Measurements from ENCODE around the gene IRF4.

IRF4 gene

DNA sequence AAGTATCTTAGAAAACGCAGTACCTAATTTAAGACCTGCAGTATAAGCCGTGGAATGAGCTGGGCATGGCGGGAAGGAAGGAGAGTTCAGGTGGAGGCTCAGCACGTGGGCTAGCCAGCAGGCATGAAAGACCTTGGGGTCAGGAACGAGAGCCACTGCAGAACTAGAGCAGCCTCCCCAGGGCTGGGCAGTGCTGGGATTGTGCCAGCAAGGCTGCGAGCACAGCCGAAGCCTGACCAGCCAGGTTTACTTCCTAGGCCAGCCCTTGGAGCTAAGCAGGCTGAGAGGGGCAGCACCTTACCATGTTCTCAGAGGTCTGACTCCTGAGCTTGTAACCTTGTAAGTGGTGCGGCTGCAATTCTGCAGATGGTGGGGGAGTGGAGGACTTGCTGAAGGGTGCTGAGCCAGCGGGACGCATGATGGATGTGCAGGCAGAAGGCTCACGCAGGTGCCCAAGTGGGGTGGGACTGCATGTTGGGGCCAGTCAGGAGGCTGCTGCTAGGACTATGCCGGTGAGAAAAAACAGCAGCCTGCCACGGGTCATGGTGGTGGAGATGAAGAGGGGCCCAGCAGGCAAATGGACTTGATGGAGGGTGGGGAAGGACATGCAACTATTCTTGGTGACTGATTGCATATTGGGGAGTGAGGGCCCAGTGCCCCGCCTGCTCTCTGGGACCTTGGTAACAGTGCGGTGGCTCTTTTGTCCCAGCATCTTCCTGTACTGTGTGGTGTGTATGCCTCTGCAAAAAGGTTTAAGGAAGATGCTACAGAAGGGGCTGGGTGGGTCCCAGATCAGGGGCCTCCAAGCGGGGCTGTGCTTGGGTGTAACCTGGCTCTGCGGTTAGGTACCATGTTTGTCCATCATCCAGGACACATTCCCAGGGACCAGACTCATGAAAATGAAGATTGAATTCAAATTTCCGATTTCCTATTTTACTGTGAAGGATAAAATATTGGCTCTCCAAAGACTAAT, 37.6 kb upstream of the IRF4 start:
- DNase-seq (ENCODE audit: low read depth) = no peak

DNA sequence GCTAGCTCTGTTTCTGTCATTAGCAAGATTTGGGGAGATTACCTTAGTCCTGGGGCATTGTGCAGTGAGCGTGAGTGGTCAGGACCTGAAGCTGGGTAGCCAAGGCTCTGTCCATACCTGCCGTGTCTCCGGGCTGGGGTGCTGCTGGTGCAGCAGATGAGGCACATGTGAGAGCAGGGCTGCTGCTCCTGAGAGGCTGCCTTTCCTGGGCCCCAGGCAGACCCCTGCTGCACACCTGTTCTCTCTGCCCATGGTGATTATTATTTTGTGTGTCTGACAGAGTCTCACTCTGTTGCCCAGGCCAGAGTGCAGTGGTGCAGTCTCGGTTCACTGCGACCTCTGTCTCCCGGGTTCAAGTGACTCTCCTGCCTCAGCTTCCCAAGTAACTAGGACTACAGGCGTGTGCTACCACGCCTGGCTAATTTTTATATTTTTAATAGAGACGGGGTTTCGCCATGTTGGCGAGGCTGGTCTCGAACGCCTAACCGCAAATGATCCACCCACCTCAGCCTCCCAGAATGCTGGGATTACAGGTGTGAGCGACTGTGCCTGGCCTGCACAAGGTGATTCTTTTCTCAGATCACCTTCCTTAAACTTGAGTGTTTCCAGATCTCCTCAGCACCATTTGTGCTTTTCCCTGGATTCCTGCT, 36.8 kb upstream of the IRF4 start:
- DNase-seq (ENCODE audit: low read depth) = no peak

DNA sequence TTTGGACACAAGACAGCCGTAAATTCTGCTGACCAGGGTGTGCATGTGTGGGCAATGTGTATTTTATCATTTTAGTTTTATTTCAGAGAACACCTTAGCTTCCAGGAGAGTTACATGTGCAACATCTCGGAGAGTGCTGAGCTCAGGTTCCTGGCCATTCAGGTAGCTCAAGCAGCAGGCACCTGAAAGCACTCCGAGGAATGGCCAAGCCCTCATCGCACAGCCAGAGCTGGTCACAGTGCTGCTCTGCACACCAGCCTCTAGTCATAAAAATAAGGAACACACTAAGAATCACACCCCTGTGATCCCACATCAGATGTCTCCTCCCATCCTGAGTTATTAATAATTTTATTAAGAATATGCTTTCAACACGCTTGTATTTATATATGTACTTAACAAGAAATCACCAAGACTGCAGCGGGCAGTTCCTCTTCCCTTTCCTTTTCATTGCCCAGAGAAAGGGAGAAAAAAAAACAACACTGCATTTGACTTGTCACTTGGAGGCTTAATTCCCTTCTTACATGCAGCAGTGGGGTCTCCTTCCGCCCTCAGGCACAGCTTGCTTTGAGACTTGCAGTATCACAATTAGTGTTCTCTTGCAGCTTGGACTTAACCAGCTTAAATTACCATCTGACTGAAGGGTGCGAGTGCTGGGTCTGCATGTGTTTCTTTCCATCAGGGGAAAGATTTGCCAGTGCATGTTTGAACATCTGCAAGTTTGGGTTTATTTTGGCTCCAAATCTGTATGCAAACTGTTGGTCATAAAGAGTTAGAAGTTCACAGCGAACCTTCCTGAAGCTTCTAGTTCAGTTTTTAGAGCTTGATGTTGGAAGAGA, 36.0 kb upstream of the IRF4 start:
- no peak for DNase-seq (ENCODE audit: low read depth)

DNA sequence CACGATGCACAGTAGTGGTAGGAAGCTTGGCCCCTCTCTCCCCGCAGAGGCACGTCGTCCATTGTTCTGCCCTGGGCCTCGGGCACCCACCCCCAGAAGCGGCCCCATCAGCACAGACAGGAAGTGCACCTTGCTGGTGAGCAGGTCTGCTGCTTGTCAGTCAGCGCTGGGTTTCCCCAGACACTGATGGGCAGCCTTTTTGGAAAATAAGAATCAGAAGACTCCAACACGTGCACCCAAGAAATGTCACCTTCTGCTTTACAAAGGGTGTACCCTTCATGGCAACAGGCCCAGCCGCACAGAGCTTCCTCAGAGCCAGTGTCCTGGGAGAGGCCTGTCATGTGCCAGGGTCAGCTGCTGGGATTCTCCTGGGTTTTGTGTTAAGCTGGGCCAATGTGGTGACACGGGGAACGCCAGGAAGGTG, 34.7 kb upstream of the IRF4 start:
- no peak for DNase-seq (ENCODE audit: low read depth)

DNA sequence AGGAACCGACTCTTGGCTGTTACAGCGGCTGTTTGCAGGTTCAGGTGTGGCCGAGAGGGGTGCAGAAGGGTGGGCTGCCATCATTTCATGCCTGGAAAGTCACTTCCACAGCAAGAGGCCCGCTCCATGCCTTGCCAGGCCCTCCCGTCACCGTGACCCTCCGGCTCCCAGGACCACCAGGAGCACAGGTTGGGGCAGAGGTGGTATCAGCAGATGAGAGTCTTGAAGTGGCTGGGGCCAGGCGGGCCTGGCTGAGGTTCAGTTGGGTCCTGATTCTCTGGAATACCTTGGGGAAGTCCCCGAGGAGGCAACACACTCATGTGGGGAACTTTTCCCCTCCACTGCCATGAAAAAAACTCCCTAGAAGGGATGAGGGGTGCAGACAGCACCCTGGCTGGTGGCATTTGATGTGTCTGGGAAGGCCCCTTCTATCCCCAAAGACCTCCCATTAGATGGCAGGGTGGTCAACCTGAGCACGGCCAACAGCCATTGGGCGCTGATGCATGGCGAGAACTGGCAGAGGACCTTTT, 34.2 kb upstream of the IRF4 start:
- no peak for DNase-seq (ENCODE audit: low read depth)

DNA sequence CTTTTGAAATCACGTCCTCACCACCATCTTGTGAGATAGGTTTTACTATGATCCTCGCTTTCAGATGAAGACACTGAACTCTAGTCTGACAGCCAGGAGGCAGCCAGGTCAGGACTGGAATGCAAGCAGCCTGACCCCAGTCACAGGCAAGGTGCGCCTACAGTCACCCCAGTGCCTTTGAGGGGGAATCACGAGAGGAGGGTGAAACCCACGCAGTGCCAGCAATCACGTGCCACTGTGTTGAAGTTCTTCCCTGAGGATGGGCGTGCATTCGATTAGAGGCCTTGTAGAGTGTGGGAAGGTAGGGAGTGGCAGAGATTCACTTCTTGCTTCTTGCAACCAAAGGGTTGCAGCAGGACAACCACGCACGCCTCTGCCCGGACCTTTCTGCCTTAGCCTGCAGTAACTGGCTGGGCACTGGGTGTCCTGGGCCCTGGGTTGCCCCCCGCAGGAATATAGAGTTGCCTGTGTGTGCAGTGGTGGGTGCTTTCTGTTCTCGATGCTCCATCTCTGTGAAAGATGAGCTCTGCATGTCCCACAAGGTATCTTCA, 33.7 kb upstream of the IRF4 start:
- DNase-seq (ENCODE audit: low read depth) = no peak

DNA sequence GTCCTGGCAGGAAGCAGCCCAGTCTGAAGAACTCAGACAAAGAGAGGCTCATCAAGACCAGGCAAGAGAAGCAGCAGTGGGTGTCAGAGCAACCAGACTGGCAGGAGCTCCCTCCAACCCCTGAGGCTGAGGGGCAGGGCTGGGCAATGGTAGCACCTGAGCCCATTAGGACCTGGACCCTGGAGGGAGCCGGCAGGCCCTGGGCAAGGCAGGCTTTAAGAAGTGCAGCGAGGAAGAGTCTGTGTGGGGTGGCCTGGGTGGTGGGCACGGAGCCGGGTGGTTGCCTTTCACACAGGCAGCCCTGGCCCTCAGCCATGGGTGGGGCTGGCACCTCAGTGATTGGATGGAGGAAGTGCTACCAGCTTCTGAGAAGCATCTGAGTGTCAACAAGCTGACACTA, 33.1 kb upstream of the IRF4 start:
- no peak for DNase-seq (ENCODE audit: low read depth)

DNA sequence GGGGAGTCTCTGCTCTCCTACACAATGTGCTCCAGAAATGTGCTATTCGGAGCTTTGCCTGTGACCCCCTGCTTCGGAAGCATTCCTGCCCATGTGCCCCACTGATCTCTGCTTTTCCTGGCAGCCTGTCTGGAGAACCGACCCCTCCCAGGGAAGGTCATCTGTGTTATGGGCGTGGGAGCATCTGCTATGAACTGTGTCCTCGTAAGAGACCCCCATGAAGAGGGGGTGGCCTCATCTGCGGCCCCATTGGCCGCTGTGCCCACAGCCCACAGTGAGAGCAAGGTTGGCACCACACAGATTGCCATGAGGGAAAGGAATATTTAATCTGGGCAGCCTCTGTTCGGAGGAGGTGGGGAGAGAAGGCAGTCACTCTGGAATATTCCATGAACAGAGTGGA, 32.7 kb upstream of the IRF4 start:
- DNase-seq (ENCODE audit: low read depth) = no peak

DNA sequence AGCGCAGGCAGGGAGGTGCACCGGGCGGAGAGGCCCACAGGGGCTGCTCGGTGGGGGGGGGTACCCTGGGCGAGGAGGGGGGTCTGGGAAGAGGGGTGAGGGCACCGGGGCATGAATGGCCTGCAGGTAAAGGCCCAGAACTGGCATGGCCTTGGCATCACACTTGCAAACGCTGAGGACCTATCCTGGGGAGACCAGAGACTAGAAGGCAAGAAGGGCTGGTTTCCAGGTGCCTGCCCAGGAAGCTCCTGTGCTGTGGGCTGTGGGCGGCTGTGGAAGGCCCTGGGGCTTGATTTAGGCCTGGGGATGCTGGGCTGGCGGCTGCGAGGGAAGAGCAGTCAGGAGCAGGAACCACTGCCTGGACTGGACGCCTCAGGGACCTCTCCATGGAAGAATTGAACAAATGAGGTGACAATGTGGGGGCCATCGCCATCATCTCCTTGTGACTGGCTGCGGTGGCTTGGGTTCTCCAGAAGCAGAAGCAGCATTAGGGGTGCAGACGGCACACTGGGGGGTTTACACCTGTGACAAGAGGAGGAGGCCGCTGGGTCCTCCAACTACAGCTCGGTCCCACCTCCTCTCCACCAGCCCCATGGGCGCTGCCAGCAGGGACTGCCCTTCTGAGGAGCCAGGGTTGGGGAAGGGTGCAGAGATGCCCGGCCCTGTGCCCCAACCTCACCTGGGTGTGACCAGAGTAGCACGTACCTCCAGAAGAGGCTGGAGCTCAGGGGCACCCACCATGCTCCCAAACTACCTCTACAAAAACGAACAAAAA, 32.1 kb upstream of the IRF4 start:
- no peak for DNase-seq (ENCODE audit: low read depth)

DNA sequence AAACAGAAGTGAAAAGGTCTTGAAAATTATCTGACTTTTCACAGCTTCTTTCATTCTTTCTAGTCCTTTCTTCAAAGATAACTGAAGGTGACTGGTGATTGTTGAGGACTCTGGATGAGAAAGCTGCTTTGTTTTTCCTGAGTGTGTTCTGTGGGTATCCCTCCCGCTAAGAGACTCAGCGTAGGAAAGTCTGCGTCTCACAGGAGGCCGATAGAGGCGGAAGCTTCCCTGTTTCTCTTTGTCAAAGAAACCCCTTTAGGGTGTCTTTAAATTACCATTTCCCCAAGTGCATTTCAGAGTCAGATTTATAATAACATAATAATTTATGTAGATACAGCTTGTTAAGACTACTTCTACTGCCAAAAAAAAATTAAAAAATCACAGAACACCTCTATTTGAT, 31.2 kb upstream of the IRF4 start:
- no peak for DNase-seq (ENCODE audit: low read depth)

DNA sequence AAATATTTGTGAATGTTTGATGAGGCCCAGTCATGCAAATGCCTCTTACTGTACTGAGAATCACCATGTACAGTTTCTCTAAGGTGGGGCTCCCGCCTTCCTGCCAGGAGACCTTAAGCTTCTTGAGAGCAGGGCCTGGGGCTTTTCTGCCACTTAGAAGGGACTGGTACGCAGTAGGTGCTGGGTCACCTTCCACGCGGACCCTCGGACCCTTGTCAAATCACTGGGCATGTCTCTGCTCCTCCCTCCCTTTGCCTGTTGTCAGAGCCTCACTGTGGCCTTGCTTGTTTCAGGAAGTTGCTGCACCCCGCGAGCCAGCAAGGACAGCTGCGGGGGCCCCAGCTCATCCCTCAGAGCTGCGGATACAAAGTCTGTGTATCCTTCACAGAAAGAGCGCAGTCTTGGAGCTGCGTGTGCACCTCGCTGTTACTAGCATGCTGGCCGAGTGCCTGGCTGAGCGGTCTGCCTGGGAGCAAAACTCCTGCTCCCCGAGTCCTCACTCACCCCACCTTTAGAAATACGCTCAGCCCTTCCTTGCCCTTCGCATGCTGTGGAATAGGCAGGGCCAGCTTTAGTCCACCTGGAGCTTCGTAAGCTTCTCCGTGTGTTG, 30.7 kb upstream of the IRF4 start:
- DNase-seq (ENCODE audit: low read depth) = no peak

DNA sequence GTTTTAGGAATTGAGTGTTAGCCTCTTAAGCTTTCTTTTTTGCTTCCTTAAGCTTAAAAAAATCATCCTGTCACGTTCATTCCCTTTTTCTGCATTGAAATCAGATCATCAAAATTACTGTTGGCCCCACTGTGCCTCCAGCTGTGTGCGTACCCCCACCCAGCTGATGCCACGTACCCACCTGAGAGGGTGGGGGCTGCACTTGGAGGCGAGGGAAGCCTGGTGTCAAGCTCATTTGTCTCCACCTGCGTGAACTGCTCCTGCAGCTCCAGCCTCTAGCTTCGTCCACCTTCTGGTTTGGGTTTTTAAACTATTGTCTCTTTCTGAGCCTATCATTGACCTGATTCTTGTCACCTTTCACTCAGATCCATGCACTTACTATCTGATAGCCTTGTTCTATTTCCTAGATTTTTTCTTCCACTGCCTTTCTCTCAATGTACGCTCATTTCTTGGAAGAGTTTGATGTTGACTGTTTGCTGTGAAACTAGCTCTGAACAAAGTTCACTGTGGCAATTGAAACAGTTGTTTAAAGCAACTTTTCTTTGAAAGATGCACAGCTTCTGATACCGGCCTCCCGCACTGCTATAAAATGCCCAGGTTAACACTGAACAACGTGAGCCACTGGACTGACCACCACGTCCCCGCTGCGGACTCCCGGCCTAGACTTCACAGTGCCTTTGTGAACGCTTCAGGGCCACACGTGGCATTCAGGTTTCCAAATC, 30.0 kb upstream of the IRF4 start:
- DNase-seq (ENCODE audit: low read depth) = no peak

DNA sequence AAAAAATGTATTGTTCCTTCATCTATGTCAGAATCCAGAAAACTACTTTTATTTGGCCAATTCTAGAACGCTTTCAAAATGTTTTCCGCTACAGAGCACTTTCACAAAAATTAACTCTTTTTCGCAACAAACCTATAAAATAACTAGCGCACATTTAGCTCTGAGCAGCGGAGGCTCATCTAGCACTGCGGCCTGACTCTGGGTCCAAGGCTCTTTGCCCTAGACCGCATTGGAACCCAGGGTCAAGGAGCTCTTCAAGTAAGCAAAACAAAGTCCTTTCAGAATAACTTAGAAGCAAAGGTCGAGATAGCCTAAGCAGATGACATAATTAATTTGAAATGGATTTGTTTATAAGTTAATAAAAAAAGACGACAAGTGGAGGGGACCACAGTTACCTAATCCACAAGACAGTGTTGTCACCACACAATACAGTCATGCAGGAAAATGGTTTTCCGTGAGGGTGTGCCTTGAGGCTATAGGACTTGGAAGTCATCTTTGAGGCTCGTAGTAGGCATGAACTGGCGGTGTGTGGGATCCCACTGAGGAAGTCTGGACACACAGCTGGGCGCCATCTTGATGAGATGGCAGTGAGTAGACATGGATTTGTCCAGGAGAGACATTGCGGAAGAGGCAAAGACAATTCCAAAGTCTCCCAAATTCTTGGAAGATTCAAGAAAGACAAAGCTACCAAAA, 29.2 kb upstream of the IRF4 start:
- DNase-seq (ENCODE audit: low read depth) = no peak

DNA sequence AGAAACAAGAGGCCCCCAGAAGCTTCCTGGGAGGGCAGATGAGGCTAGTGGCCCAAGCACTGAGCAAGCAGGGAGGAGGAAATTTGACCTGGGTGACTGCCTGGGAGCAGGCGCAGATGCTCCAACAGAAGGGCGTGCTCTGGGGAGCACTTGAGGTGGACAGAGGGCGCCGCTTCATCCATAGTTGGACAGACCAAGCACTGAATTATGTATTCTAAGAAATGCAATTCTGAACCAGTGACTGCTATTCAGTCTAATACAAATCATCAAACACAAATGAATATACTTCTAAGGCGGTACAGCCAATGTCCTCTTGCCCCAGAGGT, 28.7 kb upstream of the IRF4 start:
- DNase-seq (ENCODE audit: low read depth) = no peak

DNA sequence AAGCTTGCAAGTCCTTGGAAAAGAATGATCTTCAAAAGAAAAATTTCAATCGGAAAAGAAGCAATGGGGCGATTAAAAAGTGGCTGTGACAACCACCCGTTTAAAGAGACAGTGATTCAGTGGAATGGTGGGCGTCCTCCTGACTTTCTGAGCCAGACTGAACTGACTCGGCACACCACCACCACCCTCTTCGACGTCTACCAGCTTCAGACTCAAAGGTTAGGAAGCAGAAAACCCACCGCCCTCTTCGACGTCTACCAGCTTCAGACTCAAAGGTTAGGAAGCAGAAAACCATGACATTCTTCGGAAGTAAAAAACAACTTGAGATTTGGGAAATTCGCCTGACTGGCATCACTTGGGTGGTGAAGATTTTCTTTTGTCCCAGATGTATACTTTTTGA, 28.3 kb upstream of the IRF4 start:
- DNase-seq (ENCODE audit: low read depth) = no peak

DNA sequence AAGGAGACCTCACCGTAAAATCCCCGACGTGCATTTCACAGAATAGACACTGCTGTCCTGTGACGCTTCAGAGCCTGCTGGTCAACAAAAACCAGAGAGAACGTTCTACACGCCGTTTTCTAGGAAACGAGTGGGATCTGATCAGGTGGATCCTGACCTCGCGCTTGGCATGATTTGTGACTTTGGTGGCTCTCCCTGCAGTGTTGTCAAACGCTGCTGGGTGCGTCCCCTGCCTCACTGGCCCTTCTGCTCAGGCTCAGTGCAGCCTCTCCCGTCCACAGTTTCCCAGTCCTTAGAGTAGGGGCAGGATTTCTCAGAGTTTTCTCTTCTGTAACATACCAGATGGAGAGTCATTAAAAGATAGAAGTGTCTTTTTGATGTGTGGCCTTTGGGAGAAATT, 27.6 kb upstream of the IRF4 start:
- DNase-seq (ENCODE audit: low read depth) = no peak

DNA sequence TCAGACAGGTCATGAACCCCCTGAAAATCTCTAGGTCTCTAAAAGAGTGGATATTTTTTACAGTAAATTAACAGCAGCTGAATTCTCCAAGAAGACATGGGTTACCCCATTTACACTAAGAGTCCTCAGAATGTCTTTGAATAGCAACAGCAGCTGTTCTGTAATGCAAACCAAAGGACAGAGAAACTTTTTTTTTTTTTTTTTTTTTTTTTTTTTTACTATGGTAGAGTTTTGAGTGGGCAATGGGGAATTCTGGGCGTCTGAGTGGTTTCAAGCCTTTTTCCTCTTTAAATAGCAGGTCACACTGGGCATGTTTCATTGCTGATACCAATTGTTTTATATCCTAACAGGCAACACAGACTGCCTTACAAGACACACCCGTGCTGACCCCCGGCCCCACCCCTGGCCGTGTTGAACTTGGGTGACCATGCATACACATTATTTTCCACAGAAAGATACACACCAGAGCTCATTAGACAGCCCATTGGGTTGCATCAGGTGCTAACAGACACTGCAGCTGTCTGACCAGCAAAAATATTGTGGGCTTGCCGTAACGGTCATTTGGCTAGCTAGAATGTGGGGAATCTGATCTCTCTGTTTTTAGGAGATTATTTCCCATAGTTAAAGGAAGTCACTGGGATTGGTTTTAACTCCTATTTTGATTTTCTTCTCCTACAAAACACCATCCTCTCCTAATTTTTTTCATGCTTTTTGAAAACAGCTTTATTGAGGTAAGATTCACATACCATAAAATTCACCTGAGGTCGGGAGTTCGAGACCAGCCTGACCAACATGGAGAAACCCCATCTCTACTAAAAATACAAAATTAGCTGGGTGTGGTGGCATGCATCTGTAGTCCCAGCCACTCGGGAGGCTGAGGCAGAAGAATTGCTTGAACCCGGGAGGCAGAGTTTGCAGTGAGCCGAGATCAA, 26.7 kb upstream of the IRF4 start:
- no peak for DNase-seq (ENCODE audit: low read depth)

DNA sequence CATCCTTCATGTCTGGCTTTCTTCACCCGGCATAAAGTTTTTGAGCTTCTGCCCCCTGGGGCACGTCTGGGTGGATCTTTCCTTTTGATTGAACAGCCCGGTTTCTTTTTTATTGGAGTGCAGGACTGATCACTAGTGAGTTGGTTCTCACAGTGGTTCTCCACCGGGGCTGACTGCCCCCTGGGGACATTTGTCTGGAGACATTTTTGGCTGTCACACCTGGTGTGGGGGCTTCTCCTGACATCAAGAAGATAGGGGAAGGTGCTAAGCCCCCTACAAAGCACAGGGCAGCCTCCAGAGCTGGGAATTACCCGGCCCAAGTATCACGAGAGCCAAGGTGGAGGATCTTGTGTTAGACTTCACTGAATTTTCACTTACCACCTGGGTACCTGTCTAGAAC, 25.7 kb upstream of the IRF4 start:
- DNase-seq (ENCODE audit: low read depth) = no peak
